CD14-positive monocyte (primary cell): Measurements from ENCODE around the gene MINPP1. TPM values are rescaled to one million over a fixed set of nuclear protein-coding genes. Genes with fewer than 3 reads are reported as not detected.

ENCODE experiments used
- DNase-seq, 3 donors: peaks; one replicate each; pipeline ENCODE4 v3.0.0-alpha.2; 2011 to 2022
- H2AFZ ChIP-seq: 2 replicates; pipeline ENCODE4 v1.6.0; 2012; ENCODE audit warnings: mild to moderate bottlenecking, low read depth, low read length, inconsistent platforms; ENCODE audit not compliant: insufficient read depth, poor library complexity, severe bottlenecking
- H3K27ac ChIP-seq, 2 donors: 1 replicate in 1 of 2; 2 replicates in 1 of 2; pipeline ENCODE4 v1.5.1; 2012 to 2013; ENCODE audit warnings: low read length in 2 of 2, control low read depth in 1 of 2, inconsistent platforms in 1 of 2, low read depth in 1 of 2, mild to moderate bottlenecking in 1 of 2
- H3K27me3 ChIP-seq, 2 donors: one replicate each; pipeline versions ENCODE4 v1.6.0 to v1.6.1; 2011 to 2013; ENCODE audit warnings: low read length in 2 of 2; ENCODE audit not compliant: control insufficient read depth in 2 of 2, insufficient read depth in 2 of 2
- H3K36me3 ChIP-seq, 2 donors: replicated peaks in 1 of 2; 1 replicate in 1 of 2; 2 replicates in 1 of 2; pipeline versions ENCODE4 v1.5.1 to v1.6.1; 2012 to 2013; ENCODE audit warnings: low read length in 2 of 2, control low read depth in 1 of 2, inconsistent platforms in 1 of 2, mild to moderate bottlenecking in 1 of 2; ENCODE audit not compliant: insufficient read depth in 2 of 2, control insufficient read depth in 1 of 2
- H3K4me1 ChIP-seq, 2 donors: 1 replicate in 1 of 2; 2 replicates in 1 of 2; pipeline versions ENCODE4 v1.5.1 to v1.6.1; 2012 to 2013; ENCODE audit warnings: low read length in 2 of 2, control low read depth in 1 of 2, inconsistent platforms in 1 of 2, mild to moderate bottlenecking in 1 of 2, moderate library complexity in 1 of 2; ENCODE audit not compliant: insufficient read depth in 2 of 2, control insufficient read depth in 1 of 2
- H3K4me2 ChIP-seq: replicated peaks from 2 replicates; pipeline ENCODE3; 2012; ENCODE audit warnings: low read length, moderate library complexity, mild to moderate bottlenecking; ENCODE audit not compliant: poor library complexity, severe bottlenecking; ENCODE audit errors: extremely low read depth
- H3K4me3 ChIP-seq, 3 experiments: fragments of 200-600 bp in 1 of 3; sonication (generic) in 1 of 3; replicated peaks in 1 of 3; 1 replicate in 2 of 3; 2 replicates in 1 of 3; pipeline ENCODE4 v1.5.1; 2011 to 2013; ENCODE audit warnings: low read length in 3 of 3, mild to moderate bottlenecking in 3 of 3, control low read depth in 2 of 3, low read depth in 2 of 3, inconsistent platforms in 1 of 3, moderate library complexity in 1 of 3
- H3K79me2 ChIP-seq: 2 replicates; pipeline ENCODE4 v1.6.0; 2012; ENCODE audit warnings: mild to moderate bottlenecking, control low read depth, inconsistent platforms, low read length, moderate library complexity; ENCODE audit not compliant: insufficient read depth
- H3K9ac ChIP-seq: 2 replicates; pipeline ENCODE4 v1.6.0; 2017; ENCODE audit warnings: low read length, mild to moderate bottlenecking; ENCODE audit not compliant: insufficient read depth, poor library complexity, severe bottlenecking
- H3K9me3 ChIP-seq, 2 donors: replicated peaks in 1 of 2; 1 replicate in 1 of 2; 2 replicates in 1 of 2; pipeline versions ENCODE4 v1.5.1 to v1.6.1; 2012 to 2013; ENCODE audit warnings: low read length in 2 of 2, control low read depth in 1 of 2; ENCODE audit not compliant: control insufficient read depth in 1 of 2, insufficient read depth in 1 of 2
- H4K20me1 ChIP-seq: 2 replicates; pipeline ENCODE4 v1.6.0; 2012; ENCODE audit warnings: mild to moderate bottlenecking, low read length, control low read depth, moderate library complexity; ENCODE audit not compliant: insufficient read depth
- H3K27ac Mint-ChIP-seq, 7 donors: one replicate each; pipeline ENCODE4 v1.8.0; 2020; ENCODE audit warnings: mild to moderate bottlenecking in 7 of 7, mixed read lengths in 7 of 7, moderate library complexity in 6 of 7, inconsistent platforms in 2 of 7
- H3K27me3 Mint-ChIP-seq, 3 donors: one replicate each; pipeline ENCODE4 v1.8.0; 2021 to 2022; ENCODE audit warnings: low read depth in 3 of 3, mild to moderate bottlenecking in 3 of 3, mixed read lengths in 3 of 3, moderate library complexity in 3 of 3, inconsistent platforms in 1 of 3
- H3K36me3 Mint-ChIP-seq, 2 donors: one replicate each; pipeline ENCODE4 v1.8.0; 2020; ENCODE audit warnings: mixed read lengths in 2 of 2, inconsistent platforms in 1 of 2, mild to moderate bottlenecking in 1 of 2
- H3K4me1 Mint-ChIP-seq: one replicate; pipeline ENCODE4 v1.8.0; 2020; ENCODE audit warnings: mild to moderate bottlenecking, mixed read lengths
- H3K4me3 Mint-ChIP-seq, 2 donors: one replicate each; pipeline ENCODE4 v1.8.0; 2020; ENCODE audit warnings: mild to moderate bottlenecking in 2 of 2, mixed read lengths in 2 of 2, moderate library complexity in 1 of 2
- H3K9me3 Mint-ChIP-seq, 7 donors: one replicate each; pipeline ENCODE4 v1.8.0; 2020 to 2022; ENCODE audit warnings: mixed read lengths in 7 of 7, mild to moderate bottlenecking in 6 of 7, moderate library complexity in 6 of 7, inconsistent platforms in 2 of 7
- CTCF ChIP-seq: fragments of 200-600 bp; IDR thresholded peaks from one replicate; pipeline ENCODE4 v1.8.0; 2022; ENCODE audit warnings: antibody characterized with exemption, mild to moderate bottlenecking
- WGBS: methylation state at CpG from one replicate; pipeline ENCODE4 v1.1.5; 2013; ENCODE audit warnings: missing lambda C conversion rate; ENCODE audit not compliant: insufficient coverage; 5-methylcytosine and 5-hydroxymethylcytosine counted together
- intact Hi-C, 2 donors: fragments of 100-400 bp; cut with micrococcal nuclease; formaldehyde crosslinking; loops; one replicate each; pipeline versions ENCODE4 v1.15.0 to v1.15.1; 2023
- polyA plus RNA-seq, 3 donors: library from polyadenylated mRNA; depleted of rRNA in 1 of 3; unstranded in 2 of 3; stranded (reverse) in 1 of 3; fragments of 300-500 nt in 2 of 3; fragments of >200 nt in 1 of 3; fragmentation: Illumina TruSeq in 2 of 3; gene quantifications; 1 replicate in 2 of 3; 2 replicates in 1 of 3; pipeline ENCODE4 v1.2.3, GENCODE V29; 2012 to 2021

Gene MINPP1
- polyA plus RNA-seq, 3 donors, result 1.7 to 9.7 (median 9.0) TPM

GRCh38 chr10:87560495-87561129, 55.9 kb downstream of the MINPP1 start:
- Mint-ChIP-seq H3K36me3 (no peaks in the 10 kb centered on the region), H3K4me3 (no peak overlapping the region), H3K27me3 (peaks cover 0 to 2% (median 2%) of the 10 kb centered on the region in 3 donors), H3K4me1 (no peaks in the 10 kb centered on the region), H3K9me3 (peaks cover 10 to 29% (median 25%) of the 10 kb centered on the region in 7 donors), H3K27ac (no peak overlapping the region)
- no peak for TF ChIP-seq CTCF
- H3K27ac ChIP-seq, result no peak overlapping the region
- H3K36me3 ChIP-seq, result no peaks in the 10 kb centered on the region
- no peak for DNase-seq
- WGBS, result no CpG with 5 or more reads among the region's 5 CpGs
- H3K9ac ChIP-seq, result no peak overlapping the region
- no peaks in the 10 kb centered on the region for H3K4me1 ChIP-seq
- no peak overlapping the region for H2AFZ ChIP-seq
- H3K9me3 ChIP-seq, result peaks cover 23 to 24% of the 10 kb centered on the region in 2 donors
- H3K79me2 ChIP-seq, result no peaks in the 10 kb centered on the region
- no peaks in the 10 kb centered on the region for H4K20me1 ChIP-seq
- no peak overlapping the region for H3K4me2 ChIP-seq
- H3K27me3 ChIP-seq, result no peaks in the 10 kb centered on the region
- intact Hi-C loops, result no loop called here
- H3K4me3 ChIP-seq, result no peak overlapping the region

- no peak for DNase-seq
- H3K4me2 ChIP-seq, result no peak overlapping the region
- WGBS, result 100% methylated on average over 5 of the region's 9 CpGs
- no peak overlapping the region for H3K4me3 ChIP-seq
- no peak overlapping the region for H2AFZ ChIP-seq
- TF ChIP-seq CTCF, result no peak
- no peaks in the 10 kb centered on the region for H4K20me1 ChIP-seq
- H3K36me3 ChIP-seq, result no peaks in the 10 kb centered on the region
- intact Hi-C loops, result no loop called here
- Mint-ChIP-seq H3K27ac (no peak overlapping the region), H3K4me3 (no peak overlapping the region), H3K27me3 (peaks cover 0 to 2% (median 0%) of the 10 kb centered on the region in 3 donors), H3K36me3 (no peaks in the 10 kb centered on the region), H3K4me1 (no peaks in the 10 kb centered on the region), H3K9me3 (peaks cover 13 to 39% (median 30%) of the 10 kb centered on the region in 7 donors)
- no peaks in the 10 kb centered on the region for H3K4me1 ChIP-seq
- no peak overlapping the region for H3K9ac ChIP-seq
- H3K79me2 ChIP-seq, result no peaks in the 10 kb centered on the region
- H3K27me3 ChIP-seq, result no peaks in the 10 kb centered on the region
- peaks cover 23 to 24% of the 10 kb centered on the region in 2 donors for H3K9me3 ChIP-seq
- no peak overlapping the region for H3K27ac ChIP-seq
Measured at GRCh38 chr10:87562750-87563149, 58.1 kb downstream of the MINPP1 start.
